T-helper 22 cell (primary cell): ENCODE data around the gene STRBP.

Experiments
- DNase-seq: peaks from one replicate; pipeline ENCODE4 v3.0.0-alpha.2; 2020; ENCODE audit warnings: low read depth

STRBP gene

DNA sequence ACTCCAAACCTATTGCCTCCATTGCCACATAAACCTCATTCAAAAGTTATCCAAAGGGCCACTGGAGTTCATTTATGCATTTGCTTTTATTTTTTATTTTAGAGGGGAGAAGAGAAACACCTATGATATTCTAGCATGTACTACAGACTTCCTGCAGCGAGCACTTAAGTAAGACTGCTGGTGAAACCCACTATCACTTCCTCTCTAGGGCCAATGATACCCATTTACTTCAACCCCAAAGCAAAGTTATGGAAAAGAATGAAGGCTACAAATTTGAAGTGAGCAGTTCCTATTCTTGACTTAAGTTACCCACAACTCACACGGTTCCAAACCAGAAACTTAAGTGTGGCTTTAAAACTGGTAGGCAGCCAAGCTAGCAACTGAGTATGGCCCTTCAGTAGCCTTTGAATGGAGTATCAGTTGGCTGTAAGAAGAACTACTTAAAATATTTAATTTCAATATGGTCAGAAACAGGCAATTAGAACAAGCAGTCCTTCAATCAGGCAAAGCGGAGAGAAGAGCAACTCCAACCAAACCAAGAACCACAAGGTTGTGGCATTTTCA is 140.8 kb downstream of the STRBP start:
- DNase-seq: no peak

DNA sequence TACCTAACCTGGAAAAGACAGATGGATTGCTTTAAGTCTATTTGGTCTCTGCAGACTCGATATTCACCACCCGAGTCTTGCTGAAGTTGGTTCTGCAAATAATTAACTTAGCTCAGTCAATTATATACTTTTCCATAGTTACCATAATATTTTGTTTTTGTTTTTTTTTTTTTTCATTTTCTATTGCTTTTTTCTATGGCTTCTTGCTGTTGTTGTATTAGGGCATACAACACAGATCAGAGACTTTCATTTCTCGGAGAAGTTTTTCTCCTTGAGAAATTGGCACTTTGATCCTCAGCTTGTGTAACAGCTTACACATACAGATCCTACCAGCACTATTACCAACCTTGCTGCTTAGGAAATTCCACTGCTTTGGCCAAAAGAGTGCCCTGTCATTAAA is 146.9 kb downstream of the STRBP start:
- no peak for DNase-seq

DNA sequence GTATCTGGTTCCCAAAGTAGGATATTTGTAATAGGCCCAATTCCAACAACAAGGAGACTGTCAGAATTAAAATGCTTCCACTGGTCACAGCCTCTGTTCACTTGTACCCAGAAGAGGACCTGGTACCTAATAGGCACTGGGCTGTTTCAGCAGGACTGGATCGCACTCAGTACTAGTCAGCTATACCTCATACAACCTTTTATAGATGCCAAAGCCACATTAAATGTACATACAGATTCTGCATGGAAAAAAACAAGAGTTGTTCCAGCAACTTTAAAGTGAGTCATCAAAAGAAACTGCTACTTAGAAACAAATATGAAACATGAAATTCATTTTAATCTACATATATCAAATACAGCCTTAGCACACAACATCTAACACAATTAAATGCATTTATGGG is 147.4 kb downstream of the STRBP start:
- DNase-seq: no peak

DNA sequence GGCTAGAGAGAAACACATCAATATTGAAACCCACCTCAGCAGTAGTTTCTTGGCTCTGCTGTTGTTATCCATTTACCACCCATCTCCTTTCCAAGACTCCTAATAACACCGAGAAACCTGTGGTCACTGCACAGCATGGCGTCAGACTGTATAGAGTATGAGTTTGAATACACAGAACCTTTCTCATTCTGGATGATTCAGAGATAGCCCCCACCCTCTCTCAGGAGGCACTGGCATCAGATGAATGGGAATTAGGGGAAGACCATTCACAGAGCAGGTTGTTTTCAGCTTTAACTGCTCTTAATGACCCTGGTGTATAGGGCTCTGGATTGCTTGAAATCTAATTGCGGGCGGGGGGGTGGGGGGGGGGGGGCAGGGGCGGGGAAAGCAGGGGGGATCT is 148.3 kb downstream of the STRBP start:
- no peak for DNase-seq

DNA sequence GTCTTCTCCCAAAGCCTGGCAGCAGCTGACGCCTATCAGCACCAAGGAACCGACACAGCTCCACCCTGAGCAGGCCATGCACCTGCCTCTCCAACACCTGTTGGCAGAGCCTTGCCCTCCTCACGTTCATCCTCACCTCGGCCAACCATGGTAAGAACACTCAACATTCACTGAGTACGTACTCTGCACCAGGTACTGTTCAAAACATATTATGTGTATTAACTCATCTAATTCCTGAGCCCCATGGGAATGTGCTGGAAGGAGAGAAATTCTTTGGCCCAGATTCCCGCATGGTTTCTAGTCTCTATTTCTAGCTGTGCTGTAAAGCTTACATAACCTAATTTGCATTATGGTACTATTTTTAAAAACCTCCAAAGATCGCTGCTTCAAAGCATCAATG is 148.8 kb downstream of the STRBP start:
- no peak for DNase-seq

DNA sequence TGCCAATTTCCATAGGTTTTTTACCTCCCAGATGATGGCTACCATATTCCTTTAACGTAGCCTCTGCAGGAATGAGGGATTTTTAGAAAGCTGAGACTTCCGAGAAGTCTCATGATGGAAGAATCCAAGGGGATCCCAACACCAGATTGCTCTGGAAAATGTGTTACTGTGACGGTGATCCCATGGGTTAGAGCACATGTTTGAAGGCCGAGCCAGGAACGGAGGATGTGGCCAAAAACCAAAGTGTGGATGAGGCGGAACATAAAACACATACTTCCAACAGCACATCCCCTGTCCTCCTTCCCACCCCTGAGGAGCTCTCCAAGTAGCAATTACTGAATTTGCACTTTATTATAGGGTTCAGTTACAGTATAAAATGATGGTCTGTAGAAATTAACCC is 152.3 kb downstream of the STRBP start:
- no peak for DNase-seq

DNA sequence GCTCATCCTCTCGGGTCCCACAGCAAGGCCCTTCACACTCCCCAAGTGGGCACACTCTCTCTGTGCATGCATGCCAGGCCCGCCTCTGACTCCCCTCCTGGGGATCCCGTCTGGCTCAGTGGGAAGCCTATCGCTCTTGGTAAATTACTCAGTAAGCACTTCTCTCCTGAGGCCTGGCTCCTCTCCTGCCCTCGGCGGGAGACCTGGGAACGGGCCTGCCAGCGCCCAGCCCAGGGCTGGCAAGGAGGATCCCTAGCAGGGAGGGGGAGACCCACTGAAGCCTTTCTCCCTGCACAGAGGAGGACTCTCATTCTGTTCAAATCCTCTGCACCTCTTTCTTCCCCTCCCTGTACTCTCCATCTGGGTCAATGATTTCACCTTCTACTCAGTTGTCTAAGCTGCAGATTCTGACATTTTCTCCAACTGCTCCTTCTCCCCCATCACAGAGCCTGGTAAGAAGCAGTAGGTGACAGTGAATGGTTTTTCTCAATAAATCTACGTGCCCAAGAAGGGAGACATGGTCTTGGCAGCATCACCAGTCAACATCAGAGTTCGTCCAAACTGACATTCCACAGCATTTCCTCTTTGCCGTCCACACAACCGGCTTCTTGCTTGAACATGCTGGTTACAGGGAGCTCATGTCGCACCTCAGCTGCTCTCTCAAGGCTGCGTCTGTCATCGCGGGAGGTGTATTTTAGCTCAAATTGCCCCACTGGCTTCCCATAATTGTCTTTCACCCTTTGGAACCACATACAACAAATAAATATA is 153.1 kb downstream of the STRBP start:
- no peak for DNase-seq

DNA sequence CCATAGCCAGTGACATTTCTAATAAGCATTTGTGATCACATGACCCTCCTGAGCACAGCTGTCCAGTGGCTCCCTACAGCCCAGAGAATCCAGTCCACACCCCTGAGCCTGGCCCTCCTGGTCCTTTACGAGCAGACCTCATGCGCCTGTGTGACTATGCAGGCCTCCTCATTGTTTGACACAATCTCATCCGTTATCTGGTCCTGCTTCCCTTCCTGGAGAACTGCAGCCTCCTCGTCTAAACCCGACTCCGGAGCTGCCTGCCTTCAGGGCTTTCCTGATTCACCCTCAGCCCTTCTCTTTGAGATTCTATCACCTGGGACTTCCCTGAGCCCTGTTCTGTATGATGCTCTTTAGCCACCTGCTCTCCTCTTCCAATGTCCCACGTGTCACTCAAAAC is 155.2 kb downstream of the STRBP start:
- no peak for DNase-seq

DNA sequence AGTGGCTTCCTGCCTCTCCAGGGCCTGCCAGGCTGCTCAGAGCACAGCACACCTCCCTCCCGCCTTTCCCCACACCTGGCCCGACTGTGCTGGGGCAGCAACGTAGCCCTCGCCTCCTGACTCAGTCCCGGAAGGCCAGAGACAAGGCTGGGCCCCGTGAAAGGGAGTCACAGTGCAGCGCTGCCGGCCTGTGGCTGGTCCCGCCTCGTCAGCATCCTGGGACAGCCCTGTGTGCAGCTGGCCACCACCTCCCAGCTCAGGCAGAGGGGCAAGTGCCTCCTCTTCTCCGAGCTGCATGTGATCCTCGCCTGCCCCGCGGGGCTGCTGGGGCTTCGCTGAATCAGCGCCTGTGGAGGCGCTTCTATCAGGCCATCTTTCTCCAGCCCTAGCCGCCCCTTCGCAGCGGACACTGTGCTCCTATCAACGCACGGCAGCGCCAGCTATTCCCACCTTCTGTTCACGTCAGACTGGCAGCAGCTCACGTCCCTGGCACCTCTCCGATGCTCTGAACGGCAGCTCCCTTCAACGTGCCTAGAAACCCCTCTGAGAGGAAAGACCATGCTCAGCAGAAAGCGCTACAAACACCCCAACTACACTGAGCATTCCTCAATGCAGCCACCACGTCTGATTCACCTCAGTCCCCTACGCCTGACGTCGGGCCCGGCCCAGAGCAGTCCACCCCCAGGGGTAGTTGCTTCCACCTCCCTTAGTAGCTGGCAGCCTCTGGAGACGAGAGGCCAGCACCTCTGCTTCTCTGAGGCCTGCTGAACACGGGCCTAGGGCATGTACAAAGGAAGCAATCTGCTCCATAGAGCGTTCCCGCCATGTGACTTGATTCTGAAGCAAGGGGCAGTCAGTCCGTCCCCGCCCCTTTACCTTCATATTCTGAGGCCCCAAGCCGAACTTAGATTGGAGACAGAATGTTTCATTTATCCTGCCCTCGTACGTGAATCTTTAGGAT is 156.1 kb downstream of the STRBP start:
- DNase-seq: no peak

DNA sequence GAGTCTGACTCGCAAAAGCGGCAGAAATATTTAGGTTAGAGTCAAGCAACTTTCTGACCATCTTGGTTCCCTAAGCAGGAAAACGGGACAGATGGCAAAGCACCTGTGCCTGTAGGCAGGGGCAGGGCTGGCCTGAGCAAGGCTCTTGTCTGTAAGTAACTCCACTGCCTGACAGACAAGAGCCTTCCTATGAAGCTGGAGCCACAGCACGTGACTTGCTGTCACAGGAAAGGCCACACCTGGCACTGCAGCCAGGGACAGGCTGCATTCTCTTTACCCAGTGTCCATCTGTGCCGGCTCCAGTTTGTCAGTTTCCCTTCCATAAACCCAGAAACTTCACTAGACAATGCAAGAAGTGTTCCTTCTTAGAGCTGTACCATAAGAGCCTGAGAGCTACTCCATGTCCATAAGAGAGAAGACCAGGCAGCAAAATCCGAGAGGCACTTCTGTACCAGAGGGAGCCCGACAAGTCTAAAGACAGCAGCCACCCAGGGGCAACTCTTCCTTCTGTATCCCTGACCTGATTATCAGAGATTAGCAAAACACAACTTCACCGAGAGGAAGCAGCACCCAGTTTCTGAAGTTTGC is 156.9 kb downstream of the STRBP start:
- no peak for DNase-seq

DNA sequence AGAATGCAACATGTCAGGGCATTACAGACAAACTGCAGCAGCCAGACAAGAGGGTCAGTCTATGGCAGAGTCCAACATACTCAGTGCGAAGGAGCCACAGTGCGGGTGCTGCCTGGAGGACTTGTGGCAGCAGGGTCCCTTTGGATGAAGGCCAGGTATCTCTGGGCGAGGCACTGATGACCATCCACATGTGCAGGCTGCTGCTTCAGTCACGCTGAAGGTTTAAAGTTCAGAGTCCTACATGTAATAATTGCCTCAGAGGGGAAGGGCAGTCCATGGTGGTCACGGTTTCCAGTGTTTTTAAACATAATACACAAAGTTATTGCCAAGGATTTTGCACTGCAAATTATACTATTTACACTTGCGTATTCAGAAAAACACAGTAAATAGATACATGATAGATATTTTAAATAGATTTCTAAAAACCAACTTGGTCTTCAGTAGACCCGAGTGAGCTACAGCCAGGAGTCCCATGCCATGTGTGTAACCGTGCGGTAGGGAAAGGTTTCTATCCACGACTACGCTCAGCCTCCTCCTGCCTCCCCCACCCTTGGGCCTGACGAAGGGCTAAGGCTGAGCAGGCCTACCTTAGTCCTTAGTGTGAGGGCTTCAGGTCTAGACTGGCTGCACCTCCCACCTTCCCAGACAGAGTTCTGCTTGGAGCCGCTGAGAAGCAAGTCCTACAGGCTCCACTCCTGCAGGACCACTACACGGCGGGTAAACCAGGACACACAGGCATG is 158.7 kb downstream of the STRBP start:
- no peak for DNase-seq

DNA sequence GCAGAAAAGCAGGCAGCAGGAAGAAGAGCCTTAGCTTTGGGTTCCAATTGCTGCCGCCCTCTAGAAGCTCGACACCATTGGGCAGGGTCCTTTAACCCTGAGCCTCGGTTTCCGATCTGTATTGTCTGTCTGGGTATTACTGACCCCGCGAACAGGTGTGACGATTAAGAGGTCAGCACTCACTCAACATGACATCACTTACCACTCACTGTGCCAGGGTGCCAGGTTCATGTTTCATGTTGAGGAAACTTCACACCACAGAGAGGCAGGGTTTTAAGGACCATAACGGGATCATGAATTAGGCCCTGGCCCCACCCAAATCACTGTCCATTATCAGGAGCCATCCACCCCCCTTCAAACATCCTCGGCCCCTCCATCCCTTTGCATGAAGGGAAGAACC is 159.4 kb downstream of the STRBP start:
- no peak for DNase-seq

DNA sequence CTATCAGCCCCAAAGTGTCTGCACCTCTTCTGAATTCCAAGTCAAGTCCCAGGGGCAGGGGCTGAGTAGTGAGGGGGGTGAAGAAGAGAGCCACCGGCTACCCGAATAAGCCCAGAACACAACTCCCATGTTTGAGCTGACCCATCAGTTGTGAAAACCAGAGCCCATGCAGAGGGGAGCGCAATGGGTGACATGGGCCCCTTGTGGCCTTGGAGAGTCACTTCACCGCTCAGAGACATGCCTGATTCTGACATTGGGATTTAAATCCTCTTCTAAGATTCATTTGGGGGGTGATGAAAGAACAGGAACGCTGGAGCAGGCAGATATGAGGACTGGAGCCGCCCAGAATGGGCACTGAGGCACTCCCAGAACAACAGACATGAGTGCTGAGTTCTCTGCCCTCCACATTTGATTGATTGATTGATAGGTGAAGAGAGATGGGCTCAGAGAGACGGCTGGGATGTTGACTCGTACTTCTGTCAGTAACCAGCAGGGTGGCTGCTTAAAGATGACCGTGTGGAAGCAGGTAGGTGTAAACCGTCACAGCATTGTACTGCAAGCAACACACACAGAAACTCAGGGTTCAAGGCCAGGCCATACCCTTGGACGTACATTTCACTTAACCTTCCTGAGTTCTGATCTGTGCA is 160.6 kb downstream of the STRBP start:
- DNase-seq: no peak

DNA sequence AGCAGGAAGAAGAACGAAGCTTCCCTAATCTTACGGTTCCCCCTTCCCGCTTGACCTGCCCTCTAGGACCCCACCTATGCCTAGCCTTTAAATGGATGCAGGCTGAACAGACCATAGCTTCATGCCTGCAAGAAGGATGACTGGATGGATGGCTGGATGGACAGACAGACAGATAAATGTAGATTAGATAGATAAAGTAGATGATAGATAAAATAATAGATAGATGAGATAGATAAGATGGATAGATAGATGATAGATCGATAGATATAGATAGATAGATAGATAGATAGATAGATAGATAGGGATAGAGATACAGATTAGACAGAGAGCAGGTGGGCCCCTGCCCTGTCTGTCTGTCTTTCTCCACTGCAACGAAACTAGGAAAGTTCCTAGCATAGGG is 162.9 kb downstream of the STRBP start:
- DNase-seq: no peak

DNA sequence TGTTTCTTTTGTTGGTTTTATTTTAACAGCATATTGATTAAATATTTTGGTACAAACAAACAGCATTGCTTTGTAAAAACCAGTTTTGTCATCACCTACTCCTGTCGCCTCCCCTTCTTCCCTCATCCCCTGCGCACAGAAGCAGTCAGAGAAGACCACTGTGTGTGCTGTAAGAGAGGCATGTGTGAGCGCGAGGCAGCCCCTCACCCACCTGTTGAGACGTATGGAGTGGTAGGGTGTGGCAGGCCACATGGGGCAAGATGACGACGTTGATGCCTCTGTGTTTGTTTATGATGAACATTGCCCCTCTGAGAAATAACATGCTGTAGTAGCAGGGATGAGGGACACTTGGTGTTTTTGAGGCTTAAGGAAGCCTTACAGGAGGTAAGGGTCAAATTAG is 163.6 kb downstream of the STRBP start:
- no peak for DNase-seq

DNA sequence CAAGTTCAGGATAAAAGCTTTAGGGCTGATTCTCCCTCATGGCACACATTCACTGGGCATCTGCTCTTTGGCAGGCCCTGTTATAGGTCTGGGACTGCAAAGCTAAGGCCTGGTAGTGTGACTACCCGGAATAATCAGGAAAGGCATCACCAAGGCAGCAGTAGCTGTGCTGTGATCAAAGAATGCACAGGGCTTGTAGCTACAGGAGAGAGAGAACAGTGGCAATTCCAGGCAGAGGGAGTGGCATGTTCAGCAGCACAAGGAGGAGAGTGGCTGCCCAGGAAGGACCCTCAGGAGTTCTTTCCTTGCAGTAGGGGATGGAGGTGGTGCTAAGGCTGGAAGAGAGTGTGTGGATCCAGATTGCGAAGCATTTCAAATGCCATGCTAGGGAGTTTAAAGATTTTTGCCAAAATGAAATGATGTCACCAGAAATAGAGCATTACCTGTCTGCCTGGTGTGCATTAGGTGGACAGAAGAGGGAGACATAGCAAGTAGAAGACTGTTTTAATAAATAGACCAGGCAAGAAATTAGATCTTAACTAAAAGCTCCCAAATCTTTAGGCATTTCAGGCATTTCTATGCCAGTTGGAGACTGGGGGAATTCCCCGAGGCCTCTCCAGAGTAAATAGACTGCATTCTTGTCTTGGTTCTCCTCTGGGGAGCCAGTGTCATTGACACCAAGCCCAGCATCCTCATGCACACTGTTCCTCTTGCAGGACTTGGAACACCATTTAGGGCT is 165.8 kb downstream of the STRBP start:
- DNase-seq: no peak

DNA sequence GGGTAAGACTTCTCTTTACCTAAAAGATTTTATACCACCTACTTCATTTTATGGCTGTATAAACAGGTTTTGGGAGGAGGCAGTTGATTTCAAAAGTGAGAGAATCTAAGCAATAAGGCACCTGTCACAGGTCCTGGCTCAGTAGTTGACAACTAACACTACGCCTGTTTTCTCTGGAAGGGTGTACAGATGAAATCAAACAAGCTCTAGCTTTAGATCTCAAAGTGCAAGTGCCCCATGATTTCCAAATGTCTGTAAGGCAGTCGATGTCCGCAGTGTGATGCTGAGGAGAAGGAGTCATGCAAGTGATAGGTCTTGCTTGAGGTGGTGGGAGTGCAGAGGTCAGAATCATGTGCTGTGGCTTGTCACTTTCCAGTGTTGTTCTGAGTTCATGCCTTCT is 168.8 kb downstream of the STRBP start:
- DNase-seq: no peak

DNA sequence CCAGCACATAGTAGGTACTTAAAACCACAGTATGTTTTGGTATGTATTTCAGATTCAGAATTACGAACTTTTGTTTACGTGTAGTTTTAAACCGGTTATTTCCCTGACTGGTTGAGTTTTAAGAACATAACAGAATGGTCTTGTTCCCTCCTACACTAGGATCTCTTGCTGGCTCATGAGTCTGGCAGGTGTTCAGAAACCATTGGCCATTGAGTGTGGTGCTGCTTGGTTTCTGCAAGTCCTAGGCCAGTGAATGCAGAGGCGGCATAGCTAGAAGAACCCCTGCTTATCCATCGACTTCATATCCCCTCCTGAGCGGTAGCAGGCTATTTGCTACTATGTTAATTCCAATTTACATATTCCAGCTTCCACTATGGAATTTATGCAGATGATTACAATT is 169.3 kb downstream of the STRBP start:
- DNase-seq: no peak

DNA sequence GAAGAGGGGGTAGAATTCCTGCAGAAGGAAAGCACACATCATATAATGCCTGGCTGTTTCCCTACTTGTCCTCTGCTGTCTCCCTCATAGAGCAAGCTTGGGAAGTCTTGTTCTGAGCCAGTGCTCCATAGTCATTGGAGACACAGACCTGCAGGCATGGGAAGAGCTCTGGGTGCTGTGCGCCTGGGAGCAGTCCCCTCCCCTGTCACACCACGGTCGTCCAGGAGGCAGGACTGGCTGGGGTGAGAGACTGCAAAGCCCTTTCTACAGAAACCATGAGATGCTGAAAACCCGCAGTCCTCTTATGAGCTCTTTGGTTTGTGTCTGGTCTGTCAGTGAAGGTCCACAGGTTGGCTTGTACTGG is 170.3 kb downstream of the STRBP start:
- no peak for DNase-seq

DNA sequence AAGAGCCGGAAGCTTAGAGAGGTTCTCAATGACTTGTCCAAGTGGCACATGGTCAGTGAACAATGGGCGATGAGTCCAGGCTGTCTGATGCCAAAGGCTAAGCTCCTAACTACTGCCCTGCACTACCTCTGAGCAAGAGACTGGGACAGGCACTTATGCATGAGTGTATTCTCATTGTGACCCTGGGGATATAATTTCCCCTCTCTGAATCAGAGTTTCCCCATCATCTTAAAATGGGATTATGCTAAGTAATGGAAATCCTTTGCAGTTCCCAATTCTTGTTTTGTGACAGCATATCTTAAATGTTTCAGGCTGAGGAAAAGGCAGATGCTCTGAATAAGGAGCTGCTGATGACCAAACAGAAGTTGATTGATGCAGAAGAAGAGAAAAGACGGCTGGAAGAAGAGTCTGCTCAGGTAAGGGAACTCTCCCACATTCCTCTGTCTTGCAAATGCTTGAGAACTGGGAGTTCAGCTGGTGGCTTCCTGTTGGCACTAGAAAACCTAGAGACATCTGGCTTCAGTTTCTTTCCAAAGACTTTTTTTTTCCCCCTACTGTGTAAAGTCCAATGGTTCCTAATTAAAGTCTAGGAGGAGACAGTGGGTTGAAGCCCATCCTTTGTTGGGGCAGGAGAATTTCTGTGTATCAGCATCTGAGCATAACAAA is 170.8 kb downstream of the STRBP start:
- no peak for DNase-seq
